Vagina (tissue), 2 donors: ENCODE results near the gene TNFSF13B. TPM values are rescaled to one million over a fixed set of nuclear protein-coding genes. Genes with fewer than 3 reads are reported as not detected.
"Not testable (repeated sequence)": the region's sequence is repeated elsewhere in the genome, so short reads cannot be mapped to it uniquely, and the experiment has no call there.

Source experiments
- DNase-seq, 2 donors: peaks; one replicate each; pipeline ENCODE4 v3.0.0-alpha.2; 2017; ENCODE audit errors: extremely low spot score in 2 of 2
- H3K27ac ChIP-seq: fragments of 200-600 bp; sonication (generic); one replicate; pipeline ENCODE4 v1.5.1; 2019
- H3K27me3 ChIP-seq: fragments of 200-600 bp; sonication (generic); one replicate; pipeline ENCODE4 v1.5.1; 2019
- H3K36me3 ChIP-seq, 2 donors: fragments of 200-600 bp; sonication (generic); one replicate each; pipeline ENCODE4 v1.5.1; 2017 to 2019
- H3K4me1 ChIP-seq: fragments of 200-600 bp; sonication (generic); one replicate; pipeline ENCODE4 v1.5.1; 2019
- H3K4me3 ChIP-seq, 2 donors: fragments of 200-600 bp; sonication (generic); 1 replicate in 1 of 2; 2 replicates in 1 of 2; pipeline ENCODE4 v1.5.1; 2016 to 2019
- H3K9me3 ChIP-seq: fragments of 200-600 bp; sonication (generic); one replicate; pipeline ENCODE4 v1.5.1; 2019
- CTCF ChIP-seq, 3 experiments: fragments of 450-650 bp in 2 of 3; fragments of 200-600 bp in 1 of 3; sonication (generic) in 1 of 3; IDR thresholded peaks; one replicate each; pipeline ENCODE4 v1.5.1; 2017 to 2019; ENCODE audit warnings: antibody characterized with exemption in 3 of 3, mild to moderate bottlenecking in 2 of 3, moderate library complexity in 2 of 3
- POLR2A ChIP-seq, 2 donors: fragments of 450-650 bp; IDR thresholded peaks; one replicate each; pipeline ENCODE4 v1.6.1; 2017; ENCODE audit warnings: antibody characterized with exemption in 2 of 2, mild to moderate bottlenecking in 2 of 2, moderate library complexity in 2 of 2
- POLR2AphosphoS5 ChIP-seq, 2 donors: sonication (generic); formaldehyde crosslinking; IDR thresholded peaks; one replicate each; pipeline ENCODE4 v1.9.0; 2017; ENCODE audit warnings: antibody characterized with exemption in 2 of 2, mild to moderate bottlenecking in 2 of 2, low read depth in 1 of 2; ENCODE audit not compliant: insufficient read depth in 1 of 2
- intact Hi-C: fragments of 100-400 bp; cut with DNase I; formaldehyde crosslinking; loops from one replicate; pipeline ENCODE4 v1.15.1; 2023
- total RNA-seq: library from RNA; depleted of rRNA; stranded (reverse); fragments of >200 nt; gene quantifications from one replicate; pipeline ENCODE4 v1.2.3, GENCODE V29; 2016

The TNFSF13B gene
- total RNA-seq, 1 donor from 2014 or later, result not detected

GRCh38 chr13:108263621-108264355 lies 5.7 kb upstream of the TNFSF13B start:
- H3K4me1 ChIP-seq, result peaks cover 1% of the 10 kb centered on the region
- DNase-seq, result no peak
- TF ChIP-seq CTCF (IDR thresholded peaks at IDR 0.05) (no peak), POLR2AphosphoS5 (IDR thresholded peaks at IDR 0.05; ENCODE audit: insufficient read depth in 1 of 2, low read depth in 1 of 2) (no peak), POLR2A (IDR thresholded peaks at IDR 0.05) (no peak)
- no peaks in the 10 kb centered on the region for H3K27me3 ChIP-seq
- H3K4me3 ChIP-seq, result no peak overlapping the region
- H3K27ac ChIP-seq, result no peak overlapping the region
- H3K9me3 ChIP-seq, result no peaks in the 10 kb centered on the region
- intact Hi-C loops, result no loop called here
- no peaks in the 10 kb centered on the region for H3K36me3 ChIP-seq

DNA sequence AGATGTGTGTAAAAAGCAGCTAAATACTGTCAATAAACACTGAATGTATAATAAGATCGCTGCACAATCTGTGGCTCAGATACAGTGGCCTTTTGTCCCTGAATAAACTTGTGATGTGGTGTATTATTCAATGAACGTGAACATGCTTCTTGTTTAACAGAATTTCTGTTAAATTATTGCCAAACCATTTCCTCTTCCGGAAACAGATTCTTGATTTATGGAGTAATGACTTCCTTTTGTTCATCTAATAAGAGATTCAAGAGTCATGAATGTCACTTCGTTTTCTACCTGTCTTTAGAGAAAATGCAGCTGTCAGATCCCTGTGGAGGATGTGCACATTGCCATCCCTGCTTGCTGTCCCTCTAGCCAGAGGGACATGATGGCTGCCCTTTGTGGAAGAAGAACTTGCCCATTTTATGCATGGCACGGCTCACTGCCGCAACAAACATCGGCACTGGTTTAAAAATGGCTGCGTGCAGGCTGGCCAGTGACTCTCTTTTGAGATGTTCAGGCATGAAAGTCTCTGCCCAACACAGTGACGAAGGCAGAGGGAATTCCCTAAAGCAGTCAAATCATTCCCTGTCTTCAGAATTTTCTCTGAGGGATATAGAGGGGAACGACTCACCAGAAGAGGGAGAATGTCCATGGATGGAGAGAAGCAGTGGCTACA lies 3.1 kb upstream of the TNFSF13B start:
- no peaks in the 10 kb centered on the region for H3K36me3 ChIP-seq
- no peak overlapping the region for H3K4me3 ChIP-seq
- intact Hi-C loops, result no loop called here
- H3K4me1 ChIP-seq, result peaks cover 21% of the 10 kb centered on the region
- no peak overlapping the region for H3K27ac ChIP-seq
- no peak for TF ChIP-seq POLR2A (IDR thresholded peaks at IDR 0.05)
- TF ChIP-seq POLR2AphosphoS5 (IDR thresholded peaks at IDR 0.05; ENCODE audit: insufficient read depth in 1 of 2, low read depth in 1 of 2), result no peak
- no peak for TF ChIP-seq CTCF (IDR thresholded peaks at IDR 0.05)
- DNase-seq, result no peak
- H3K27me3 ChIP-seq, result no peaks in the 10 kb centered on the region
- H3K9me3 ChIP-seq, result no peaks in the 10 kb centered on the region

- no peaks in the 10 kb centered on the region for H3K27me3 ChIP-seq
- intact Hi-C loops, result no loop called here
- no peak for DNase-seq
- no peaks in the 10 kb centered on the region for H3K9me3 ChIP-seq
- peaks cover 21% of the 10 kb centered on the region for H3K4me1 ChIP-seq
- TF ChIP-seq POLR2AphosphoS5 (IDR thresholded peaks at IDR 0.05; ENCODE audit: insufficient read depth in 1 of 2, low read depth in 1 of 2), result no peak
- TF ChIP-seq CTCF (IDR thresholded peaks at IDR 0.05), result no peak
- no peak overlapping the region for H3K4me3 ChIP-seq
- H3K36me3 ChIP-seq, result no peaks in the 10 kb centered on the region
- H3K27ac ChIP-seq, result no peak overlapping the region
These were observed 2.2 kb upstream of the TNFSF13B start for GRCh38 chr13:108267347-108267746.

GRCh38 chr13:108267855-108268254 lies 1.7 kb upstream of the TNFSF13B start:
- H3K27ac ChIP-seq, H3K27me3 ChIP-seq, intact Hi-C loops, H3K36me3 ChIP-seq, H3K4me3 ChIP-seq, DNase-seq, H3K9me3 ChIP-seq: not testable (repeated sequence)
- peaks cover 21% of the 10 kb centered on the region for H3K4me1 ChIP-seq

DNA sequence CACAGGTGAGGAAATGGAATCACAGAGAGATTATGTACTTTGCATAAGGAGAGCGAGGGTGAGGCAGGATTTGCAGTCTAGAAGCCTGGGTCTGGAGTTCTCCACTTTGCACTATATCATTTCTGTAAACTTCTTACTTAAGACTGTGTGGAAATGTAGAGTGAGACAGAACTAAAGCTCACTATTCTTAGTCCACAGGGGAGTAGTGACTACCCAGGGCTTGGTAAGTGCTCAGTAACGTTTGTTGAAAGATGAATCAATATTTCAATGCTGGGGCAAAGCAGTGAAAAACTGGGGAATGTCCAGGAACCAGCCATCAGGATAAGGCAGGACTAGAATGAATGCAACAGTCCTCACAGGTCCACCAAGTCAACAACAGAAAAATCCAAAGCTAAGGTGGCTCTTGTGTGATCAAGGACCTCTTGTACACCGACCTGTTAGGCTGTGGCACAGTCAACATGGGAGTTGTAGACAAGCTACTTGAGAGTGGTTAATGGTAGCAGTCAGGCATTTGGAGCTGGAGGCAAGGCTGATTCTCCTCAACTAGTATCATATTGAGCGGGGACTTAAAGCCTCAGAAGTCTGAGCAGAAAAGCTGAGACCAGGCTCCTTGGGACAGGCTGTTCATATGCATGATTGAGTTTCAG lies 929 bp upstream of the TNFSF13B start:
- Histone ChIP-seq H3K27ac (no peak overlapping the region), H3K9me3 (no peaks in the 10 kb centered on the region), H3K27me3 (no peaks in the 10 kb centered on the region), H3K4me3 (no peak overlapping the region), H3K4me1 (peaks cover 21% of the 10 kb centered on the region), H3K36me3 (no peaks in the 10 kb centered on the region)
- intact Hi-C loops, result no loop called here
- TF ChIP-seq POLR2A (IDR thresholded peaks at IDR 0.05) (no peak), CTCF (IDR thresholded peaks at IDR 0.05) (no peak), POLR2AphosphoS5 (IDR thresholded peaks at IDR 0.05; ENCODE audit: insufficient read depth in 1 of 2, low read depth in 1 of 2) (no peak)
- DNase-seq, result no peak
